Lower lobe of right lung (tissue), 2 donors: Measurements from ENCODE around the gene OR5V1. TPM values are rescaled to one million over a fixed set of nuclear protein-coding genes. Genes with fewer than 3 reads are reported as not detected.
"Not testable (repeated sequence)": the region's sequence is repeated elsewhere in the genome, so short reads cannot be mapped to it uniquely, and the experiment has no call there.

Experiments
- ATAC-seq, 2 donors: fragments of 200-7000 bp; cut with Tn5 transposase; one replicate each; pipeline ENCODE4 v1.9.1; 2020 to 2022; ENCODE audit warnings: mild to moderate bottlenecking in 2 of 2, moderate library complexity in 2 of 2
- DNase-seq: peaks from one replicate; pipeline ENCODE4 v3.0.0-alpha.2; 2020
- H3K27ac ChIP-seq: fragments of 200-600 bp; one replicate; pipeline ENCODE4 v1.8.0; 2022
- H3K27me3 ChIP-seq: fragments of 200-600 bp; one replicate; pipeline ENCODE4 v1.8.0; 2022; ENCODE audit warnings: low read depth
- H3K36me3 ChIP-seq: fragments of 200-600 bp; one replicate; pipeline ENCODE4 v1.8.0; 2022; ENCODE audit warnings: mild to moderate bottlenecking
- H3K4me1 ChIP-seq: fragments of 200-600 bp; one replicate; pipeline ENCODE4 v1.8.0; 2022
- H3K4me3 ChIP-seq: fragments of 200-600 bp; one replicate; pipeline ENCODE4 v1.8.0; 2022; ENCODE audit warnings: mild to moderate bottlenecking
- H3K9me3 ChIP-seq: fragments of 200-600 bp; one replicate; pipeline ENCODE4 v1.8.0; 2022
- intact Hi-C: fragments of 100-400 bp; cut with DNase I; formaldehyde crosslinking; loops from one replicate; pipeline ENCODE4 v1.11.0; 2022
- total RNA-seq: library from RNA; stranded (reverse); fragmentation: NEBNext Ultra II Directional; extraction: Animal tissue kit (Norgen Biotek cat#: 25700); gene quantifications from one replicate; pipeline ENCODE4 v1.2.1, GENCODE V29; 2021
- TF ChIP-seq, protein P1 (sequence below): fragments of 200-600 bp; IDR thresholded peaks from one replicate; pipeline ENCODE4 v1.8.0; 2022; ENCODE audit warnings: antibody characterized with exemption, mild to moderate bottlenecking
- donor health status: DM: no; HTN: yes; CAD: no; lungs with severe emphysema.

Gene OR5V1
- total RNA-seq, 1 donor from 2014 or later = not detected

DNA sequence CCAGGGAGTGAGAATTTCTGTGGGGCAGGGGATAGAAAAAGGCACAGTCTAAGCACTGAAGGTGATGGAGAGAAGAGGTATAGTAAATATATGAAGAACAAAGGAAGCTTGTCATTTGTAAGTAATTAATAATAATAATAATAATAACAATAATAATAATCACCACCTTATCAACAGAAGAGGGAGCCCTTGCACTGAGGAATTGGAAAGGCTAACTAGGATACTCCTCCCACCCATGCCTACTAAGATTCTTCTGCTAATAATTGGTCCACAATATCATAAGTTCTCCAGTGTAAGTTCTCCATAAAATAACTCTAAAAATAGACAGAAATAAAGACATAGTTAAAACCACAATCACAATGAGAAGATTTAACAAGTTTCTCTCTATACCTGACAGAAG is 7.3 kb upstream of the OR5V1 start:
- ATAC-seq (no peak), DNase-seq (no peak)
- no peaks in the 10 kb centered on the region for H3K4me1 ChIP-seq
- no peaks in the 10 kb centered on the region for H3K9me3 ChIP-seq
- H3K36me3 ChIP-seq = no peaks in the 10 kb centered on the region
- intact Hi-C loops = no loop called here
- TF ChIP-seq, protein P1, sequence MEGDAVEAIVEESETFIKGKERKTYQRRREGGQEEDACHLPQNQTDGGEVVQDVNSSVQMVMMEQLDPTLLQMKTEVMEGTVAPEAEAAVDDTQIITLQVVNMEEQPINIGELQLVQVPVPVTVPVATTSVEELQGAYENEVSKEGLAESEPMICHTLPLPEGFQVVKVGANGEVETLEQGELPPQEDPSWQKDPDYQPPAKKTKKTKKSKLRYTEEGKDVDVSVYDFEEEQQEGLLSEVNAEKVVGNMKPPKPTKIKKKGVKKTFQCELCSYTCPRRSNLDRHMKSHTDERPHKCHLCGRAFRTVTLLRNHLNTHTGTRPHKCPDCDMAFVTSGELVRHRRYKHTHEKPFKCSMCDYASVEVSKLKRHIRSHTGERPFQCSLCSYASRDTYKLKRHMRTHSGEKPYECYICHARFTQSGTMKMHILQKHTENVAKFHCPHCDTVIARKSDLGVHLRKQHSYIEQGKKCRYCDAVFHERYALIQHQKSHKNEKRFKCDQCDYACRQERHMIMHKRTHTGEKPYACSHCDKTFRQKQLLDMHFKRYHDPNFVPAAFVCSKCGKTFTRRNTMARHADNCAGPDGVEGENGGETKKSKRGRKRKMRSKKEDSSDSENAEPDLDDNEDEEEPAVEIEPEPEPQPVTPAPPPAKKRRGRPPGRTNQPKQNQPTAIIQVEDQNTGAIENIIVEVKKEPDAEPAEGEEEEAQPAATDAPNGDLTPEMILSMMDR = no peak
- H3K27ac ChIP-seq = no peak overlapping the region
- H3K4me3 ChIP-seq = no peak overlapping the region
- no peaks in the 10 kb centered on the region for H3K27me3 ChIP-seq

DNA sequence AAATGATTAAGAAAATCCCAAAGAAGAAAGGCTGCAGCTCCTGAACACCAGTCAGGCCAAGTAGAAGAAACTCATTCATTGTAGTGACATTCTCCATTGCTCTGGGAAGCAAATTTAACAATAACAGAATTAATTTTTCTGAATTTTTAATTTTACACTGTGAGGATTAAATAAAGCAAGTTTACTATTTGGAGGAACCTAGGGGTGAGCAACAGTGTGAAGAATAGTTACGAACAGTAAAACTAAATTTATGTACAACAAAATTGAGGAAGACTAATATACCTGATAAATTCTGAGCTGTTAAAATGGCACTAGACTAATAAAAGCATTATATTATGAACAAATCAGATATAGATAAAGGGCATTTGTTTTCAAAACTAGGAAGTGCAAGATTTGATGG is 6.5 kb upstream of the OR5V1 start, which contains the start of gene OR12D3:
OR12D3 (minus strand) TSS at position 101 of the 400 bp plus-strand sequence; CDS start at position 97, 4 bp downstream.
- no peak for DNase-seq
- Histone ChIP-seq H3K27me3 (no peaks in the 10 kb centered on the region), H3K36me3 (no peaks in the 10 kb centered on the region), H3K4me3 (no peak within 1 kb of the TSS), H3K9me3 (no peaks in the 10 kb centered on the region), H3K27ac (no peak within 1 kb of the TSS), H3K4me1 (no peaks in the 10 kb centered on the region)
- TF ChIP-seq, protein P1 = no peak
- ATAC-seq = no peak
- intact Hi-C loops = no loop called here

DNA sequence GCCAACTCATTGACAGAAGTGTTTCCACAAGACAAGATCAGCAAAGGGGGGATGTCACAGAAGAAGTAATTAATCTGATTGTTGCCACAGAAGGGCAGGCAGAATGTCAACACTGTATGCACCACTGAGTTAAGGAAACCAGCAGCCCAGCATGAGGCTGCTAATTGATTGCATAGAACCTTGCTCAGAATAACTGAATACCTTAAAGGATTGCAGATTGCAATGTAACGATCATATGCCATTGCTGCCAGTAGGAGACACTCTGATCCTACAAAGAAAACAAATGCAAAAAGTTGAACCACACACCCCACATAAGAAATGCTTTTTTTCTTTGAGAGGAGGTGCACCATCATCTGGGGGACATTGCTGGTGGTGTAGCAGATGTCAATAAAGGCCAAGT is 13.1 kb downstream of the OR5V1 start:
- TF ChIP-seq, protein P1 = no peak
- Histone ChIP-seq H3K9me3 (no peaks in the 10 kb centered on the region), H3K27ac (no peak overlapping the region), H3K27me3 (peaks cover 6% of the 10 kb centered on the region), H3K36me3 (no peaks in the 10 kb centered on the region), H3K4me1 (no peaks in the 10 kb centered on the region), H3K4me3 (no peak overlapping the region)
- no peak for DNase-seq
- intact Hi-C loops = no loop called here
- no peak for ATAC-seq

DNA sequence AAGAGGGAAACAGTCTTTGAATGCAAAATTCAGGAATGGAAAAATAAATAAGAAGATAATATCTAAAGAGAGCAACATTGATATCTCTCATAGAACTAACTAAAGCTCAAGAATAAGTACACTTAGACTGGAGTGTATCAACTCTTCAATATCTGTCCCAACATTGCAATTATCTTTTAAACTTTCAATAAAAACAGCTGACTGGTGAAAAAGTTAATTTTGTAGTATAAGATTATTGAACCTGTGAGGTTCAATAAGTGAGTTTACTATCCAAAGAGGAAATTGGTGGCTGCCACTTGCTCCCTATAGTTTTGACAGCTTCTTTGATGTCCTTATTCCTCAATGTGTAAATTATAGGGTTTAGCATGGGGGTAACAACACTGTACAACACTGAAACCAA is 13.7 kb downstream of the OR5V1 start:
- H3K4me3 ChIP-seq = no peak overlapping the region
- no peaks in the 10 kb centered on the region for H3K4me1 ChIP-seq
- no peaks in the 10 kb centered on the region for H3K9me3 ChIP-seq
- DNase-seq (no peak), ATAC-seq (no peak)
- H3K36me3 ChIP-seq = no peaks in the 10 kb centered on the region
- no peak overlapping the region for H3K27ac ChIP-seq
- peaks cover 2% of the 10 kb centered on the region for H3K27me3 ChIP-seq
- intact Hi-C loops = no loop called here
- TF ChIP-seq, protein P1 = no peak

DNA sequence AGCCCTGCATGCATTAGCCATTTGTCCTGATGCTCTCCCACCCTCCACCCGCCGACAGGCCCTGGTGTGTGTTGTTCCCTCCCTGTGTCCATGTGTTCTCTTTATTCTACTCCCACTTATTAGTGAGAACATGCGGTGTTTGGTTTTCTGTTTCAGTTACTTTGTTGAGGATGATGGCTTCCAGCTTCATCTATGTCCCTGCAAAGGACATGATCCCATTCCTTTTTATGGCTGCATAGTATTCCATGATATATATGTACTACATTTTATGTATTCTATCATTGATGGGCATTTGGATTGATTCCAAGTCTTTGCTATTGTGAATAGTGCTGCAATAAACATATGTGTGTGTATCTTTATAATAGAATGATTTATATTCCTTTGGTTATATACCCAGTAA is 19.3 kb downstream of the OR5V1 start:
- H3K36me3 ChIP-seq, H3K9me3 ChIP-seq, ATAC-seq, H3K4me3 ChIP-seq, DNase-seq, H3K4me1 ChIP-seq, H3K27me3 ChIP-seq, intact Hi-C loops, H3K27ac ChIP-seq: not testable (repeated sequence)

DNA sequence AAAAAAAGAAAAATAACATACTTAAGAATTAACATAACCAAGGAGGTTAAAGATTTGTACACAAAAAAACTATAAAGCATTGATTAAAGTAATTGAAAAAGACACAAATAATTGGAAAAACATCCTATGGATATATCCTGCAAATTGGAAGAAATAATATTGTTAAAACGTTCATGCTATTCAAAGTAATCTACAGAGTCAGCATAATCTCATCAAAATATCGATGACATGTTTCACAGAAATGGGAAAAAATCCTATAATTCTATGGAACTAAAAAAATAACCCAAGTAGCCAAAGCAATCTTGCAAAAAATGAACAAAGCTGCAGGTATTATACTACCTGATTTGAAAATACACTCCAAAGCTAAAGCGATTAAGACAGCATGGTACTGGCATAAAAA is 23.3 kb downstream of the OR5V1 start:
- no peaks in the 10 kb centered on the region for H3K9me3 ChIP-seq

More for the DNA sequence above, 23.3 kb downstream of the OR5V1 start:
- H3K27ac ChIP-seq = no peak overlapping the region
- H3K4me1 ChIP-seq = no peaks in the 10 kb centered on the region
- ATAC-seq (no peak), DNase-seq (no peak)
- no peak overlapping the region for H3K4me3 ChIP-seq
- H3K36me3 ChIP-seq = no peaks in the 10 kb centered on the region
- TF ChIP-seq, protein P1 = no peak
- H3K27me3 ChIP-seq = no peaks in the 10 kb centered on the region
- intact Hi-C loops = no loop called here
